ENCODE results near the gene AGR3. TPM values are rescaled to one million over a fixed set of nuclear protein-coding genes. Genes with fewer than 3 reads are reported as not detected.
"Not testable (repeated sequence)": the region's sequence is repeated elsewhere in the genome, so short reads cannot be mapped to it uniquely, and the experiment has no call there.

The AGR3 gene
- total RNA-seq, 1 donor, result not detected

GRCh38 chr7:16875861-16876260, 5.9 kb downstream of the AGR3 start:
- DNase-seq (ENCODE audit: insufficient read length, low spot score, missing footprints), result no peak
- Histone ChIP-seq H3K27me3 (ENCODE audit: insufficient read depth, low read length) (no peaks in the 10 kb centered on the region), H3K79me2 (ENCODE audit: insufficient read depth, low read length) (no peaks in the 10 kb centered on the region), H3K27ac (ENCODE audit: low read depth, low read length) (no peak overlapping the region), H3K36me3 (ENCODE audit: insufficient read depth, low read length) (no peaks in the 10 kb centered on the region), H3K4me2 (ENCODE audit: insufficient read depth, low read length) (no peak overlapping the region), H2AFZ (ENCODE audit: low read length) (no peak overlapping the region), H3K4me1 (ENCODE audit: insufficient read depth, low read length) (no peaks in the 10 kb centered on the region), H4K20me1 (ENCODE audit: insufficient read depth, low read length) (no peaks in the 10 kb centered on the region), H3K9me3 (ENCODE audit: low read depth, low read length) (no peaks in the 10 kb centered on the region), H3K4me3 (ENCODE audit: insufficient read depth, low read length) (no peak overlapping the region)
- TF ChIP-seq, protein P1, sequence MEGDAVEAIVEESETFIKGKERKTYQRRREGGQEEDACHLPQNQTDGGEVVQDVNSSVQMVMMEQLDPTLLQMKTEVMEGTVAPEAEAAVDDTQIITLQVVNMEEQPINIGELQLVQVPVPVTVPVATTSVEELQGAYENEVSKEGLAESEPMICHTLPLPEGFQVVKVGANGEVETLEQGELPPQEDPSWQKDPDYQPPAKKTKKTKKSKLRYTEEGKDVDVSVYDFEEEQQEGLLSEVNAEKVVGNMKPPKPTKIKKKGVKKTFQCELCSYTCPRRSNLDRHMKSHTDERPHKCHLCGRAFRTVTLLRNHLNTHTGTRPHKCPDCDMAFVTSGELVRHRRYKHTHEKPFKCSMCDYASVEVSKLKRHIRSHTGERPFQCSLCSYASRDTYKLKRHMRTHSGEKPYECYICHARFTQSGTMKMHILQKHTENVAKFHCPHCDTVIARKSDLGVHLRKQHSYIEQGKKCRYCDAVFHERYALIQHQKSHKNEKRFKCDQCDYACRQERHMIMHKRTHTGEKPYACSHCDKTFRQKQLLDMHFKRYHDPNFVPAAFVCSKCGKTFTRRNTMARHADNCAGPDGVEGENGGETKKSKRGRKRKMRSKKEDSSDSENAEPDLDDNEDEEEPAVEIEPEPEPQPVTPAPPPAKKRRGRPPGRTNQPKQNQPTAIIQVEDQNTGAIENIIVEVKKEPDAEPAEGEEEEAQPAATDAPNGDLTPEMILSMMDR (IDR thresholded peaks at IDR 0.05; ENCODE audit: extremely low read depth, low read depth, low read length), result no peak

DNA sequence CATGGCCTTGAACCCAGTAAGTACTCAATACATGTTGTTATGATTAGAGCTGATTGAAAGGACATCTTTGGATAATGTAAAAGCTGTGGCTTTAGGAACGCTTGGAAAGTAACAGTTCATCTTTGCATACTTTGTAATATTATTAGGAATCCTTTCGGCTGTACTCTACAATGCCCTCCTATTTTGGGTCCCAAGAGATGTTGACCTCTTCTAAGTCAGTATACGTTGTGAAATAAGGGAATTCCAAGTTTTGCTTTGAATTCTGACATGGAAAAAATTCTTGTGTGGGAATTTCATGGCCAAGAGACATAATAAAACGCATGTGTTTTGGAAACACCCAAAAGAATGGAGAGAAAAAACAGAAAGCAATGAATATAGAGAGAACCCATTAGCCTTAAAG, 7.7 kb downstream of the AGR3 start:
- Histone ChIP-seq H3K4me2 (ENCODE audit: insufficient read depth, low read length) (no peak overlapping the region), H3K4me1 (ENCODE audit: insufficient read depth, low read length) (no peaks in the 10 kb centered on the region), H3K9me3 (ENCODE audit: low read depth, low read length) (no peaks in the 10 kb centered on the region), H4K20me1 (ENCODE audit: insufficient read depth, low read length) (no peaks in the 10 kb centered on the region), H2AFZ (ENCODE audit: low read length) (no peak overlapping the region), H3K27ac (ENCODE audit: low read depth, low read length) (no peak overlapping the region), H3K79me2 (ENCODE audit: insufficient read depth, low read length) (no peaks in the 10 kb centered on the region), H3K4me3 (ENCODE audit: insufficient read depth, low read length) (no peak overlapping the region), H3K36me3 (ENCODE audit: insufficient read depth, low read length) (no peaks in the 10 kb centered on the region), H3K27me3 (ENCODE audit: insufficient read depth, low read length) (no peaks in the 10 kb centered on the region)
- no peak for DNase-seq (ENCODE audit: insufficient read length, low spot score, missing footprints)
- TF ChIP-seq, protein P1 (IDR thresholded peaks at IDR 0.05; ENCODE audit: extremely low read depth, low read depth, low read length), result no peak

GRCh38 chr7:16867328-16867727, 14.5 kb downstream of the AGR3 start:
- TF ChIP-seq, protein P1 (IDR thresholded peaks at IDR 0.05; ENCODE audit: extremely low read depth, low read depth, low read length), result no peak
- Histone ChIP-seq H2AFZ (ENCODE audit: low read length) (no peak overlapping the region), H3K4me3 (ENCODE audit: insufficient read depth, low read length) (no peak overlapping the region)

GRCh38 chr7:16853189-16853588, 28.6 kb downstream of the AGR3 start:
- not testable (repeated sequence) for H3K4me3 ChIP-seq (ENCODE audit: insufficient read depth, low read length); H2AFZ ChIP-seq (ENCODE audit: low read length); H3K36me3 ChIP-seq (ENCODE audit: insufficient read depth, low read length); H4K20me1 ChIP-seq (ENCODE audit: insufficient read depth, low read length); H3K4me1 ChIP-seq (ENCODE audit: insufficient read depth, low read length); H3K4me2 ChIP-seq (ENCODE audit: insufficient read depth, low read length); H3K27ac ChIP-seq (ENCODE audit: low read depth, low read length); H3K79me2 ChIP-seq (ENCODE audit: insufficient read depth, low read length); DNase-seq (ENCODE audit: insufficient read length, low spot score, missing footprints); H3K27me3 ChIP-seq (ENCODE audit: insufficient read depth, low read length); H3K9me3 ChIP-seq (ENCODE audit: low read depth, low read length)

More at GRCh38 chr7:16867328-16867727, 14.5 kb downstream of the AGR3 start:
- Histone ChIP-seq H3K4me2 (ENCODE audit: insufficient read depth, low read length) (no peak overlapping the region), H3K27ac (ENCODE audit: low read depth, low read length) (no peak overlapping the region), H3K4me1 (ENCODE audit: insufficient read depth, low read length) (no peaks in the 10 kb centered on the region), H3K27me3 (ENCODE audit: insufficient read depth, low read length) (peaks cover 4% of the 10 kb centered on the region), H3K79me2 (ENCODE audit: insufficient read depth, low read length) (no peaks in the 10 kb centered on the region), H3K9me3 (ENCODE audit: low read depth, low read length) (no peaks in the 10 kb centered on the region), H3K36me3 (ENCODE audit: insufficient read depth, low read length) (no peaks in the 10 kb centered on the region), H4K20me1 (ENCODE audit: insufficient read depth, low read length) (no peaks in the 10 kb centered on the region)
- no peak for DNase-seq (ENCODE audit: insufficient read length, low spot score, missing footprints)

All from osteoblast (primary cell).